RKO (cell line): ENCODE results near the gene CSNK1A1.
"Not testable (repeated sequence)": the region's sequence is repeated elsewhere in the genome, so short reads cannot be mapped to it uniquely, and the experiment has no call there.

ENCODE experiments used
- DNase-seq: peaks from one replicate; pipeline ENCODE4 v3.0.0-alpha.2; 2016; ENCODE audit warnings: low spot score

CSNK1A1 gene

GRCh38 chr5:149529463-149529862 lies 21.8 kb downstream of the CSNK1A1 start:
- no peak for DNase-seq

- DNase-seq = no peak
These were observed 22.8 kb downstream of the CSNK1A1 start for GRCh38 chr5:149528281-149529060.

GRCh38 chr5:149526845-149527590 lies 24.2 kb downstream of the CSNK1A1 start:
- no peak for DNase-seq

GRCh38 chr5:149521739-149522685 lies 29.2 kb downstream of the CSNK1A1 start:
- no peak for DNase-seq

GRCh38 chr5:149519601-149520000 lies 31.6 kb downstream of the CSNK1A1 start:
- no peak for DNase-seq

GRCh38 chr5:149518620-149519019 lies 32.6 kb downstream of the CSNK1A1 start:
- no peak for DNase-seq

GRCh38 chr5:149517461-149518122 lies 33.6 kb downstream of the CSNK1A1 start:
- no peak for DNase-seq

- DNase-seq = no peak
These were observed 36.7 kb downstream of the CSNK1A1 start for GRCh38 chr5:149514512-149514911.

GRCh38 chr5:149513372-149513947 lies 37.8 kb downstream of the CSNK1A1 start:
- not testable (repeated sequence) for DNase-seq

- no peak for DNase-seq
These were observed 41.1 kb downstream of the CSNK1A1 start for GRCh38 chr5:149510136-149510535.

- DNase-seq = no peak
These were observed 46.6 kb downstream of the CSNK1A1 start for GRCh38 chr5:149504677-149505076.

- DNase-seq = no peak
These were observed 48.2 kb downstream of the CSNK1A1 start for GRCh38 chr5:149503006-149503405.

- DNase-seq = no peak
These were observed 50.2 kb downstream of the CSNK1A1 start for GRCh38 chr5:149500922-149501582.

GRCh38 chr5:149498724-149499336 lies 52.4 kb downstream of the CSNK1A1 start:
- no peak for DNase-seq

GRCh38 chr5:149497357-149497756 lies 53.9 kb downstream of the CSNK1A1 start:
- no peak for DNase-seq

GRCh38 chr5:149496917-149497316 lies 54.3 kb downstream of the CSNK1A1 start:
- DNase-seq = no peak

GRCh38 chr5:149496166-149496565 lies 55.1 kb downstream of the CSNK1A1 start:
- DNase-seq = no peak

GRCh38 chr5:149495673-149496072 lies 55.6 kb downstream of the CSNK1A1 start:
- DNase-seq = no peak

GRCh38 chr5:149493316-149493715 lies 57.9 kb downstream of the CSNK1A1 start:
- no peak for DNase-seq

- no peak for DNase-seq
These were observed 58.5 kb downstream of the CSNK1A1 start for GRCh38 chr5:149492781-149493180.
